Astrocyte (in vitro differentiated cells and primary cell): ENCODE measurements around the gene CELF5. TPM values are rescaled to one million over a fixed set of nuclear protein-coding genes. Genes with fewer than 3 reads are reported as not detected.
A peak's percentile ranks its signal among the peaks of the same experiment; 100 is the strongest.

Experiments used
- DNase-seq: peaks from one replicate; pipeline ENCODE4 v3.0.0-alpha.2; 2010; ENCODE audit warnings: low read depth
- FAIRE-seq: peaks from 2 replicates; lab custom pipeline; 2011; peaks lifted over from hg19 to GRCh38; lab: Jason Lieb, UNC
- H2AFZ ChIP-seq: 2 replicates; pipeline ENCODE4 v1.6.0; 2012; ENCODE audit warnings: low read depth, low read length, inconsistent platforms
- H3K27ac ChIP-seq: 2 replicates; pipeline ENCODE4 v1.5.1; 2011; ENCODE audit warnings: low read depth, low read length, inconsistent platforms
- H3K27me3 ChIP-seq: 2 replicates; pipeline ENCODE4 v1.6.0; 2011; ENCODE audit warnings: low read length, inconsistent platforms; ENCODE audit not compliant: insufficient read depth
- H3K36me3 ChIP-seq: 2 replicates; pipeline ENCODE4 v1.5.1; 2011; ENCODE audit warnings: low read length, inconsistent platforms; ENCODE audit not compliant: insufficient read depth
- H3K4me1 ChIP-seq: 2 replicates; pipeline ENCODE4 v1.5.1; 2011; ENCODE audit warnings: low read length, inconsistent platforms; ENCODE audit not compliant: insufficient read depth
- H3K4me2 ChIP-seq: 2 replicates; pipeline ENCODE4 v1.6.0; 2012; ENCODE audit warnings: low read length, inconsistent platforms
- H3K4me3 ChIP-seq: 2 replicates; pipeline ENCODE4 v1.5.1; 2011; ENCODE audit warnings: low read depth, mild to moderate bottlenecking, low read length, inconsistent platforms; ENCODE audit not compliant: insufficient read depth
- H3K79me2 ChIP-seq: 2 replicates; pipeline ENCODE4 v1.6.0; 2012; ENCODE audit warnings: mild to moderate bottlenecking, low read length, inconsistent platforms; ENCODE audit not compliant: insufficient read depth
- H3K9ac ChIP-seq: 2 replicates; pipeline ENCODE4 v1.6.0; 2012; ENCODE audit warnings: mild to moderate bottlenecking, low read length, inconsistent platforms
- H3K9me3 ChIP-seq: 2 replicates; pipeline ENCODE4 v1.5.1; 2012; ENCODE audit warnings: low read depth, mild to moderate bottlenecking, low read length, inconsistent platforms; ENCODE audit not compliant: insufficient read depth
- H4K20me1 ChIP-seq: 2 replicates; pipeline ENCODE4 v1.6.0; 2012; ENCODE audit warnings: low read length, inconsistent platforms; ENCODE audit not compliant: insufficient read depth
- H3K27ac Mint-ChIP-seq: one replicate; pipeline ENCODE4 v1.8.0; 2021; ENCODE audit warnings: mild to moderate bottlenecking, mixed read lengths; ENCODE audit not compliant: unreplicated experiment
- H3K27me3 Mint-ChIP-seq: one replicate; pipeline ENCODE4 v1.8.0; 2021; ENCODE audit warnings: low read depth, mixed read lengths; ENCODE audit not compliant: unreplicated experiment
- H3K36me3 Mint-ChIP-seq: one replicate; pipeline ENCODE4 v1.8.0; 2021; ENCODE audit warnings: low read depth, mixed read lengths; ENCODE audit not compliant: unreplicated experiment
- H3K4me1 Mint-ChIP-seq: one replicate; pipeline ENCODE4 v1.8.0; 2021; ENCODE audit warnings: low read depth, mixed read lengths; ENCODE audit not compliant: unreplicated experiment
- H3K4me3 Mint-ChIP-seq: one replicate; pipeline ENCODE4 v1.8.0; 2021; ENCODE audit warnings: mild to moderate bottlenecking, moderate library complexity, mixed read lengths; ENCODE audit not compliant: unreplicated experiment
- H3K9me3 Mint-ChIP-seq: one replicate; pipeline ENCODE4 v1.8.0; 2021; ENCODE audit warnings: mild to moderate bottlenecking, mixed read lengths; ENCODE audit not compliant: unreplicated experiment
- EZH2 ChIP-seq: IDR thresholded peaks from 2 replicates; pipeline ENCODE4 v1.6.1; 2012; ENCODE audit warnings: mild to moderate bottlenecking, low read length, inconsistent platforms; ENCODE audit not compliant: insufficient read depth
- total RNA-seq: library from RNA; stranded (reverse); gene quantifications from 2 replicates; pipeline ENCODE4 v1.2.1, GENCODE V29; 2021
- TF ChIP-seq, protein P1 (sequence below): IDR thresholded peaks from 2 replicates; pipeline ENCODE4 v1.5.1; 2011; ENCODE audit warnings: low read depth, mild to moderate bottlenecking, inconsistent platforms, low read length, moderate library complexity; ENCODE audit not compliant: insufficient read depth

The CELF5 gene
- total RNA-seq, 1 donor from 2014 or later = 1.2 TPM

DNA sequence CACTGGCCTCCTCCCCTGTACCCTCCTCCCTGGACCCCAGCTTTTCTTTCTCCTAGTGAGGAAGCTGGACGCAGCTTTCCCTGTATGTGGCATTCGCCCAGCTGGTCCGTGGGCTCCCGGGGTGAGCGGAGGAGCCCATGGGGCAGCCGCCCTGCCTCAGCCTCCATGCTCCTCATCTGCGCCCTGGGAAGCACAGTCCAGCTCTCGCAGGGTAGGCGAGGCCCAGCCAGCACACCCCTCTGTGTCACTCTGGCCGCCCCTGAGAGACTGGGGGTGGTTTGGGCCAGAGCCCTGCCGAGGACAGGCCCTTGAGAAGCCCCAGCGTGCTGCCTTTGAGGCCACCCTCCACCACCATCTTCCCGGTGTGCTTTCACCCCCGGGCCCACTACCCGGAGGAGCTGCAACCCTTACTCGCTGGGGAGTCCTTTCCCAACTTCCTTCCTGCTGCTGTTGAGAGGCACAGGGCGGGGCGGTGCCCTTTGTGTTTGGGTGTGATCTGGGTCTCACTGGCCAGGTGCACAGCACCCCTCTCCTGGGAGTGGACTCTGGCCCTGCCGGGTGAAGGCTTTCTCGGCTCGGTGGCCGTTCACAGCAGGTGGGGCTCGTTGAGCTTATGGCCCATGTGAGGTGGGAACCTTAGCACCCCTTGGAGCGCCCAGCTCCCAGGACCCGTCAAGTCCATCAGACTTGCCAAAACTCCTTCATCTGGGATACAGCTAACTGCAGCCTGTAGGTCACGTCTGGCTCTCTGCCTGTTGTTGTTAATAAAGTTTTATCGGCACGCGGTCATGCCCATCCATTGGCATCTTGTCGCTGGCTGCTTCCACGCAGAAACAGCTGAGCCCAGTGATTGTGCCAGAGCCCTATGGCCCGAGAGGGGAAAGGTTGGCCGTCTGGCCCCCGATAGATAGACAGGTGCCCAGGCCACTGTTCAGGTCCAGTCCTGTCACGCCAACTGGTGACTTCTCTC is 35.5 kb upstream of the CELF5 start:
- no peak overlapping the region for H3K27ac Mint-ChIP-seq
- DNase-seq (no peak), FAIRE-seq (no peak)
- H3K4me2 ChIP-seq = no peak overlapping the region
- TF ChIP-seq, protein P1, sequence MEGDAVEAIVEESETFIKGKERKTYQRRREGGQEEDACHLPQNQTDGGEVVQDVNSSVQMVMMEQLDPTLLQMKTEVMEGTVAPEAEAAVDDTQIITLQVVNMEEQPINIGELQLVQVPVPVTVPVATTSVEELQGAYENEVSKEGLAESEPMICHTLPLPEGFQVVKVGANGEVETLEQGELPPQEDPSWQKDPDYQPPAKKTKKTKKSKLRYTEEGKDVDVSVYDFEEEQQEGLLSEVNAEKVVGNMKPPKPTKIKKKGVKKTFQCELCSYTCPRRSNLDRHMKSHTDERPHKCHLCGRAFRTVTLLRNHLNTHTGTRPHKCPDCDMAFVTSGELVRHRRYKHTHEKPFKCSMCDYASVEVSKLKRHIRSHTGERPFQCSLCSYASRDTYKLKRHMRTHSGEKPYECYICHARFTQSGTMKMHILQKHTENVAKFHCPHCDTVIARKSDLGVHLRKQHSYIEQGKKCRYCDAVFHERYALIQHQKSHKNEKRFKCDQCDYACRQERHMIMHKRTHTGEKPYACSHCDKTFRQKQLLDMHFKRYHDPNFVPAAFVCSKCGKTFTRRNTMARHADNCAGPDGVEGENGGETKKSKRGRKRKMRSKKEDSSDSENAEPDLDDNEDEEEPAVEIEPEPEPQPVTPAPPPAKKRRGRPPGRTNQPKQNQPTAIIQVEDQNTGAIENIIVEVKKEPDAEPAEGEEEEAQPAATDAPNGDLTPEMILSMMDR = no peak
- no peak for TF ChIP-seq EZH2
- no peak overlapping the region for H2AFZ ChIP-seq
- no peak overlapping the region for H3K27ac ChIP-seq
- no peak overlapping the region for H3K4me3 ChIP-seq
- peaks cover 8% of the 10 kb centered on the region for H3K4me1 ChIP-seq
- H3K36me3 Mint-ChIP-seq = peaks cover 2% of the 10 kb centered on the region
- no peaks in the 10 kb centered on the region for H3K27me3 Mint-ChIP-seq
- no peak overlapping the region for H3K9ac ChIP-seq
- no peaks in the 10 kb centered on the region for H3K36me3 ChIP-seq
- peaks cover 1% of the 10 kb centered on the region for H3K9me3 Mint-ChIP-seq
- no peaks in the 10 kb centered on the region for H3K27me3 ChIP-seq
- peak overlapping the region; percentile 57 for H3K4me3 Mint-ChIP-seq
- no peaks in the 10 kb centered on the region for H3K9me3 ChIP-seq
- H4K20me1 ChIP-seq = peaks cover 53% of the 10 kb centered on the region
- H3K4me1 Mint-ChIP-seq = peaks cover 12% of the 10 kb centered on the region
- H3K79me2 ChIP-seq = peaks cover 78% of the 10 kb centered on the region

DNA sequence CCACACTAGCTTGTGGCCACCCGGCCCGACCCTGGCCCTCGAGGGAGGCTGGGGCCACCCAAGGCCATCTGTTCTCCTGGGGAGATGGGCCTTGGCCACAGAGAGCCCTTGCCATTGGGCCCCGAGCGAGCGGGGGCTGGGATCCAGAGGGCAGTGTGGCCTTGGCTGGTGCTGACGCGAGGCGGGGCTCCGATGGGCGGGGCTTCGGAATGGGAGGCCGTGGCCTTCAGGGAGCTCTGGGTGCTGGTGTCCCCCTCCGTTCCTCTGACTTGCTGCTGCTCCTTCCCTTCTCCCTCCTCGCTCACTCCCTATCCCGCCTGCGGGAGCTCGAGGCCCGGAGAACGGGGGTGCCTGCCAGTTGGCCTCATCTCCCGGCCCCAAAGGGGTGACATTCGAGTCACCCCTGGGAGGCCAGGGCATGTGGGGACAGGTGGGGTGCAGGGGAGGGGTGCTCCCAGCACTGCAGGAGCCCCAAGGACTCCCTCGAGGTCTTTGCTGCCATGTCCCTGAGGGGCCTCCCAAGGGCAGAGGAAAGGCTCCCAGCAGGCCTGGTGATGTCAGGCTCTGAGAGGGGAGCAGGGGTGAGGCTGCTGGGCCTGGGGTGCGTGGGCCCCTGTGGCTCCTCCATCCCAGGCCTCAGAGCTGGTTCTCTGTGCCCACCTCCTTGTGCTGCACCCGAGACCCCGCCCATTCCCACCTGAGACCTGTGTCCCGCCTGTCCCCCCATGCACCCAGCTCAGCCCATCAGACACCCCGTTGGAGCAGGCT is 34.6 kb upstream of the CELF5 start:
- no peak overlapping the region for H3K9ac ChIP-seq
- peaks cover 63% of the 10 kb centered on the region for H4K20me1 ChIP-seq
- H3K27me3 ChIP-seq = no peaks in the 10 kb centered on the region
- Mint-ChIP-seq H3K4me3 (no peak overlapping the region), H3K9me3 (peaks cover 1% of the 10 kb centered on the region), H3K36me3 (peaks cover 6% of the 10 kb centered on the region), H3K27me3 (no peaks in the 10 kb centered on the region), H3K4me1 (peaks cover 12% of the 10 kb centered on the region), H3K27ac (no peak overlapping the region)
- no peak overlapping the region for H2AFZ ChIP-seq
- H3K4me2 ChIP-seq = no peak overlapping the region
- no peak for FAIRE-seq
- no peaks in the 10 kb centered on the region for H3K36me3 ChIP-seq
- no peak for DNase-seq
- H3K27ac ChIP-seq = no peak overlapping the region
- H3K9me3 ChIP-seq = no peaks in the 10 kb centered on the region
- H3K4me1 ChIP-seq = peaks cover 8% of the 10 kb centered on the region
- H3K79me2 ChIP-seq = peaks cover 78% of the 10 kb centered on the region
- no peak overlapping the region for H3K4me3 ChIP-seq
- TF ChIP-seq EZH2 = no peak
- TF ChIP-seq, protein P1 = no peak
